GM12872 (cell line): Measurements from ENCODE around the gene PJA1.

Experiments
- TF ChIP-seq, protein P1 (sequence below): IDR thresholded peaks from 3 replicates; pipeline ENCODE4 v1.5.1; 2011; ENCODE audit warnings: low read depth, mild to moderate bottlenecking, low read length, moderate library complexity; ENCODE audit not compliant: insufficient read depth

PJA1 gene

DNA sequence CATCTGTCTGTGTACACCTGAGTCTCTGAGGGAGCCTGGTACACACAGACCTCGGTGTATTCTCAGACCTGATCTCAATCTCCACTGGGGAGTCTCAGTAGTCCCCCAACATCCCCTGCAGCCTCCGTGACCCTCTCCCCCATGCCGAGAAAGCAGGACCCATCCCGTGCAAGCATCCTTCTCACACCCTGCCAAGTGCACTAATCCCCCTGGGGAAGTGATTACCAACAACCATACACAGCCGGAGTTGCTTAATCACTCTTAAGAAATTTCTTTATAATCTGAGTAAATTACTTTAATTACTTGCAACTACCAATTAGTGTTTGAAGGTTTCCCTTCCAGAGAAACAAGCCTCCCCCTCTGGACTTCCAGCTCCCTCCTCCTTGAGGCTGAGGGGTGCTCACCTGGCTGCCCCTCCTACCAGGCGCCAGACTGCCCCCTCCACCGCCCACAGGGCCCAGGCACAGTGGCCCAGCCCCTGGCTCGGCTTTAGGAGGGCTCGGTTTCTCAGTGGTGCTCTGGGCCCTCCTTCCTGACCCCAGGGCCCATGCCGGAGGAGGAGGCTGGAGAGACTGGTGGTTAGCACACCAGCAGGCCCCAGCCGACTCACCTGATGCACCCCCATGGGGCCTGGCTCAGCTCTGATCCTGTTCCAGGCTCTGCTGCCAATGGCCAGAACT lies 43.8 kb downstream of the PJA1 start:
- TF ChIP-seq, protein P1, sequence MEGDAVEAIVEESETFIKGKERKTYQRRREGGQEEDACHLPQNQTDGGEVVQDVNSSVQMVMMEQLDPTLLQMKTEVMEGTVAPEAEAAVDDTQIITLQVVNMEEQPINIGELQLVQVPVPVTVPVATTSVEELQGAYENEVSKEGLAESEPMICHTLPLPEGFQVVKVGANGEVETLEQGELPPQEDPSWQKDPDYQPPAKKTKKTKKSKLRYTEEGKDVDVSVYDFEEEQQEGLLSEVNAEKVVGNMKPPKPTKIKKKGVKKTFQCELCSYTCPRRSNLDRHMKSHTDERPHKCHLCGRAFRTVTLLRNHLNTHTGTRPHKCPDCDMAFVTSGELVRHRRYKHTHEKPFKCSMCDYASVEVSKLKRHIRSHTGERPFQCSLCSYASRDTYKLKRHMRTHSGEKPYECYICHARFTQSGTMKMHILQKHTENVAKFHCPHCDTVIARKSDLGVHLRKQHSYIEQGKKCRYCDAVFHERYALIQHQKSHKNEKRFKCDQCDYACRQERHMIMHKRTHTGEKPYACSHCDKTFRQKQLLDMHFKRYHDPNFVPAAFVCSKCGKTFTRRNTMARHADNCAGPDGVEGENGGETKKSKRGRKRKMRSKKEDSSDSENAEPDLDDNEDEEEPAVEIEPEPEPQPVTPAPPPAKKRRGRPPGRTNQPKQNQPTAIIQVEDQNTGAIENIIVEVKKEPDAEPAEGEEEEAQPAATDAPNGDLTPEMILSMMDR, result no peak

DNA sequence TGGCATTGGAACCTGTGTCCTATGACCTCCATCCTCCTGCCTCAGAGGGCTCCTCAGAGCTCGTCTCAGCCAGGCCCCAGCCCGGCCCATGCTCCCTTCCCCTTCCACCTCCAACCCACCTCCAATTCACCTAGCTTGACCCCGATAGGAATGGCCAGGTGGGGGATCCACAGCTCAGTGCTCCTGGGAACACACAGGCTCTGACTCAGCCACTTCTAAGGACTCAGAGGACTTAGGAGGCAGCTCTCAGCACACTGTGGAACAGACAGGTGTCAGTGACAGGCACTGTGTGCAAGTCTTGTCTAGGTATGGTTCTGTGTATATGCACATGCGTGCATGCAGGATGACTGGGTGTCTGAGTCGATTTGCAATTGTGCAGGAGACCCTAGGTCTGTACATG lies 44.8 kb downstream of the PJA1 start:
- TF ChIP-seq, protein P1, result no peak

GRCh38 chrX:69119122-69119521 lies 46.1 kb downstream of the PJA1 start:
- TF ChIP-seq, protein P1, result no peak

DNA sequence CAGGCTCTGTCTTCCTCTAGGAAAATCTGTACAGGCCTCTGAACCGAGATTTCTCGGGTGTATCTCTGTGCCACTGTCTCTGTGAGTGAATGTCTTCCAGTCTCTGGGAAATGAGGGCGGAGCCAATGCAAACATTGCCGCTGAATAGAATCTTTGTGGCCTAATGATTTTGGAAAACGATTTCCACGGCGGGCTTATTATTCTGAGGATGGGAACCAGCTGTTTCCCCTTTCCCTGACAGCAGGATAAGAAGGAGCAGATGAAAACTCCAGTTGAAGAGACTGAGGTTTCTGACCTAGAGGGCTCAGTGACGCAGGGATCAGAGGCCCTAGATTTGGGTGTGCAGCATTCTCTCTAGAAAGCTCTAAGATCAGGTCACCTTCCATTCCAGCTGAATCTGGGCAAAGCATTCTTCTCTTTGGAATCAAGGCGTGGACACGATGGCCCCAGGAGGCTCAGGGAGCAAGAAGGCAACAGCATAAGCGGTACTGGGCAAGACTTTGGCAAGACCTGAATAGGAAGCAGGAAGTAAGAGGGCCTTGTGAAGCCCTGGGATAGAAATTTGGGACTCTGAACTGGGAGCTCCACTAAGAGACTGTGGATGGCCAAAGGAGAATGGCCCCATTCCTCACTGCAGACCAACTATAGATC lies 47.3 kb downstream of the PJA1 start:
- TF ChIP-seq, protein P1, result no peak

GRCh38 chrX:69116077-69116476 lies 49.2 kb downstream of the PJA1 start:
- TF ChIP-seq, protein P1, result no peak

- TF ChIP-seq, protein P1, result no peak
Observed at GRCh38 chrX:69113723-69114122, 51.5 kb downstream of the PJA1 start.
